Natural killer cell (primary cell): ENCODE results near the gene CDC42BPA. TPM values are rescaled to one million over a fixed set of nuclear protein-coding genes. Genes with fewer than 3 reads are reported as not detected.
A peak's percentile ranks its signal among the peaks of the same experiment; 100 is the strongest.

Source experiments
- ATAC-seq, 3 donors: fragments of 150-1000 bp in 2 of 3; fragments of 200-7000 bp in 1 of 3; cut with Tn5 transposase; 1 replicate in 1 of 3; 2 replicates in 2 of 3; pipeline ENCODE4 v1.10.0; 2021; ENCODE audit warnings: mild to moderate bottlenecking in 2 of 3, moderate library complexity in 2 of 3
- DNase-seq, 2 donors: peaks; one replicate each; pipeline versions ENCODE4 v3.0.0 to v3.0.0-alpha.2; 2013 to 2021; ENCODE audit warnings: mixed read lengths in 1 of 2
- H3K27ac ChIP-seq: one replicate; pipeline ENCODE4 v1.5.1; 2013; ENCODE audit warnings: mild to moderate bottlenecking, low read length
- H3K27me3 ChIP-seq: one replicate; pipeline ENCODE4 v1.6.1; 2013; ENCODE audit warnings: low read length; ENCODE audit not compliant: control insufficient read depth, insufficient read depth
- H3K36me3 ChIP-seq: one replicate; pipeline ENCODE4 v1.6.1; 2013; ENCODE audit warnings: low read length; ENCODE audit not compliant: control insufficient read depth, insufficient read depth
- H3K4me1 ChIP-seq: one replicate; pipeline ENCODE4 v1.6.1; 2013; ENCODE audit warnings: low read length; ENCODE audit not compliant: control insufficient read depth, insufficient read depth
- H3K4me3 ChIP-seq: one replicate; pipeline ENCODE4 v1.5.1; 2013; ENCODE audit warnings: low read length
- H3K9me3 ChIP-seq: one replicate; pipeline ENCODE4 v1.6.1; 2013; ENCODE audit warnings: low read length; ENCODE audit not compliant: control insufficient read depth, insufficient read depth
- H3K27ac Mint-ChIP-seq, 2 donors: one replicate each; pipeline ENCODE4 v1.8.0; 2022; ENCODE audit warnings: mild to moderate bottlenecking in 2 of 2, mixed read lengths in 2 of 2, moderate library complexity in 1 of 2
- H3K27me3 Mint-ChIP-seq, 2 donors: one replicate each; pipeline ENCODE4 v1.8.0; 2022; ENCODE audit warnings: low read depth in 2 of 2, mixed read lengths in 2 of 2
- H3K36me3 Mint-ChIP-seq: one replicate; pipeline ENCODE4 v1.8.0; 2022; ENCODE audit warnings: mixed read lengths
- H3K4me1 Mint-ChIP-seq, 2 donors: one replicate each; pipeline ENCODE4 v1.8.0; 2022; ENCODE audit warnings: mixed read lengths in 2 of 2
- H3K4me3 Mint-ChIP-seq: one replicate; pipeline ENCODE4 v1.8.0; 2022; ENCODE audit warnings: mild to moderate bottlenecking, moderate library complexity, mixed read lengths
- H3K9me3 Mint-ChIP-seq, 2 donors: one replicate each; pipeline ENCODE4 v1.8.0; 2022; ENCODE audit warnings: mixed read lengths in 2 of 2
- WGBS: methylation state at CpG from one replicate; pipeline ENCODE4 v1.1.7; 2013; ENCODE audit warnings: missing lambda C conversion rate; ENCODE audit not compliant: insufficient coverage; 5-methylcytosine and 5-hydroxymethylcytosine counted together
- intact Hi-C: fragments of 100-400 bp; cut with micrococcal nuclease; formaldehyde crosslinking; loops from one replicate; pipeline ENCODE4 v1.14.2; 2022
- total RNA-seq, 4 donors: library from RNA; stranded (reverse); fragments of 120-200 nt in 1 of 4; gene quantifications; one replicate each; pipeline versions ENCODE4 v1.2.3 to v1.2.4, GENCODE V29; 2013 to 2022
- TF ChIP-seq, protein P1 (sequence below): fragments of 200-600 bp; IDR thresholded peaks from one replicate; pipeline ENCODE4 v1.8.0; 2022; ENCODE audit warnings: antibody characterized with exemption

Gene CDC42BPA
- total RNA-seq, 3 donors from 2014 or later (not counting 1 experiment from before 2014, with no cell fraction given) = 0.14 to 2.4 (median 0.77) TPM

DNA sequence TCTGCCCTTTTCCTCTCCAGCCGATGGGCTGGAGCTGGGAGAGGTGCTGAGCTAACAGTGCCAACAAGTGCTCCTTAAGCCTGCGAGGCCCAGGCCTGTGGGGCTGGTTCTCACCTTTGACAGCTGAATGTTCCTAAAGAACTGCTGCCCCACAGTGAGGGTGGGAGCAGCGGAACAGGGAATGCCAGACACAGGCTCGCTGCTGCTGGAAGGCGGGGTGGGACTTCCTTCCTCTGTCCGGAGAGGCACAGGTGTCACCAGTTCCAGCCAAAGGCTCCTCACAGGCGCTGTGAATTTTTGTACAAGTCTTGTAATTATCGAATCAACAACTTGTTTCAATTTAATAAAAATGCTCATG, 331.1 kb downstream of the CDC42BPA start:
- no peaks in the 10 kb centered on the region for H3K27me3 Mint-ChIP-seq
- H3K27ac Mint-ChIP-seq = peak overlapping the region in 1 of 2 donors; percentile 27
- H3K4me3 ChIP-seq = no peak overlapping the region
- no peaks in the 10 kb centered on the region for H3K9me3 ChIP-seq
- H3K4me1 Mint-ChIP-seq = peaks cover 14 to 16% of the 10 kb centered on the region in 2 donors
- no peak overlapping the region for H3K4me3 Mint-ChIP-seq
- no peak for ATAC-seq
- WGBS = 89% methylated on average over 8 of the region's 8 CpGs
- intact Hi-C loops = no loop called here
- TF ChIP-seq, protein P1, sequence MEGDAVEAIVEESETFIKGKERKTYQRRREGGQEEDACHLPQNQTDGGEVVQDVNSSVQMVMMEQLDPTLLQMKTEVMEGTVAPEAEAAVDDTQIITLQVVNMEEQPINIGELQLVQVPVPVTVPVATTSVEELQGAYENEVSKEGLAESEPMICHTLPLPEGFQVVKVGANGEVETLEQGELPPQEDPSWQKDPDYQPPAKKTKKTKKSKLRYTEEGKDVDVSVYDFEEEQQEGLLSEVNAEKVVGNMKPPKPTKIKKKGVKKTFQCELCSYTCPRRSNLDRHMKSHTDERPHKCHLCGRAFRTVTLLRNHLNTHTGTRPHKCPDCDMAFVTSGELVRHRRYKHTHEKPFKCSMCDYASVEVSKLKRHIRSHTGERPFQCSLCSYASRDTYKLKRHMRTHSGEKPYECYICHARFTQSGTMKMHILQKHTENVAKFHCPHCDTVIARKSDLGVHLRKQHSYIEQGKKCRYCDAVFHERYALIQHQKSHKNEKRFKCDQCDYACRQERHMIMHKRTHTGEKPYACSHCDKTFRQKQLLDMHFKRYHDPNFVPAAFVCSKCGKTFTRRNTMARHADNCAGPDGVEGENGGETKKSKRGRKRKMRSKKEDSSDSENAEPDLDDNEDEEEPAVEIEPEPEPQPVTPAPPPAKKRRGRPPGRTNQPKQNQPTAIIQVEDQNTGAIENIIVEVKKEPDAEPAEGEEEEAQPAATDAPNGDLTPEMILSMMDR = no peak
- peaks cover 32% of the 10 kb centered on the region for H3K36me3 ChIP-seq
- H3K9me3 Mint-ChIP-seq = no peaks in the 10 kb centered on the region
- DNase-seq = no peak
- no peaks in the 10 kb centered on the region for H3K27me3 ChIP-seq
- H3K36me3 Mint-ChIP-seq = no peaks in the 10 kb centered on the region
- H3K27ac ChIP-seq = no peak overlapping the region
- peaks cover 15% of the 10 kb centered on the region for H3K4me1 ChIP-seq

DNA sequence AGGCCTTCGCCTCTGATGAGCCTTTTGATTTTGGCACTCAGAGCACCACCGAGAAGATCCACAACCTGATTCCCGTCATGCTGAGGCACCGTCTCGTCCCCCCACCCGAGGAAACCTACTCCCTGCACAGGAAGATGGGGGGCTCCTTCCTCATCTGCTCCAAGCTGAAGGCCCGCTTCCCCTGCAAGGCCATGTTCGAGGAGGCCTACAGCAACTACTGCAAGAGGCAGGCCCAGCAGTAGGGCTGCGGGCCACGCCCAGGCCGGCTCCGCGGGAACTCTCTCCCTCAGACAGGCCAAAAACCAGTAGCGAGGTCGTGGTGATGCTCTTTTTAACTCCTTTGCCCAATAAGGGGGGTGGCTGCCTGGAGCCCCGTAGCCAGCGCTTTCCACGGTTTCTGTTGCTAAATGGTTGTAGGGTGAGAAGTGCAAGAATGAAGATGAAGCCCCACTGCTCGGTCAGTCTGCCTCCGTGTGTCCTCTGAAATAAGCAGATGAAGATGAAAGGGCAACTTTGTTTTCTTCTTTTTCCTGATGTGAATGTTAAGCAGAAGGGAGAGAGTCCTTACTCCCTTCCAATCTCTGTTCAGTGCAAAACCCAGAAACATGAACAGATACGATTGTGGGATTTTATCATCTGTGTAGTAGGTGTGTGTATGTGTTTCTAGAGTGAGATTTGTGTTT, 331.7 kb downstream of the CDC42BPA start:
- TF ChIP-seq, protein P1 = no peak
- Histone ChIP-seq H3K4me1 (peaks cover 15% of the 10 kb centered on the region), H3K9me3 (no peaks in the 10 kb centered on the region), H3K36me3 (peaks cover 32% of the 10 kb centered on the region), H3K27me3 (no peaks in the 10 kb centered on the region), H3K4me3 (no peak overlapping the region), H3K27ac (no peak overlapping the region)
- ATAC-seq (no peak), DNase-seq (no peak)
- H3K36me3 Mint-ChIP-seq = no peaks in the 10 kb centered on the region
- H3K27me3 Mint-ChIP-seq = no peaks in the 10 kb centered on the region
- intact Hi-C loops = no loop called here
- H3K4me3 Mint-ChIP-seq = no peak overlapping the region
- 92% methylated on average over 21 of the region's 21 CpGs for WGBS
- peaks cover 14 to 16% of the 10 kb centered on the region in 2 donors for H3K4me1 Mint-ChIP-seq
- H3K27ac Mint-ChIP-seq = no peak overlapping the region
- H3K9me3 Mint-ChIP-seq = no peaks in the 10 kb centered on the region

DNA sequence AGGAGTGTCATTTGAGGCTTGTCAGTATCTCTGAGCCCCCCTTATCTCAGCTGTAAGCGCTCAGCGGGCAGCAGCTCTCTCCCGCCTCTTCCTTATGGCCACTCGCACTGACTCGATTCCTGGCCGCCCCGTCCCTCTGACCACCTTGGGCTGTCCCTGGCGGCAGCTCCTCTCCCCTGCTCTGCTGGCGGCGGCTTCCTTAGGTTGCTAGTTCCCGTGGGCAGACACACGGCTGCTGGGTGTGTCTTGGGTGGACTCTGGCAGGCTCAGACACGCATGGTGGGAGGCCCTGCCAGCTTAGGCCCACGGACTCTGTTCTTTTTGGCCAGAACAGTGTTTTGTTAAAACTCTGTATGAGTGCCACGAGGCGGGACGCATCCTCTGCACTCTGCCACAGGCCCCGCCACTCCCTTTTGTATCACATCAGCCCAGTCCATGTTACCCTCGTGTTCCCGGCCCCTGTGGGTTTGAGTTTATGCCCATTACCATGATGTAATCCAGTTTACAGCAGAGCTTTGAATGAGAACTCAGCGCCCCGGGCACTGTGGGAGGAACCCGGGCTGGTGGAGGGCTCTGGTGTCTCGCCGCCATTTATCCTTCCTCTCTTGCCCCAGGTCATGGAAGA, 332.3 kb downstream of the CDC42BPA start:
- WGBS = 94% methylated on average over 25 of the region's 25 CpGs
- Histone ChIP-seq H3K27me3 (no peaks in the 10 kb centered on the region), H3K4me1 (peaks cover 15% of the 10 kb centered on the region), H3K36me3 (peaks cover 32% of the 10 kb centered on the region), H3K9me3 (no peaks in the 10 kb centered on the region), H3K27ac (no peak overlapping the region), H3K4me3 (no peak overlapping the region)
- peaks cover 14 to 16% of the 10 kb centered on the region in 2 donors for H3K4me1 Mint-ChIP-seq
- H3K9me3 Mint-ChIP-seq = no peaks in the 10 kb centered on the region
- intact Hi-C loops = no loop called here
- H3K27ac Mint-ChIP-seq = peak overlapping the region in 1 of 2 donors; percentile 75
- no peaks in the 10 kb centered on the region for H3K27me3 Mint-ChIP-seq
- no peak overlapping the region for H3K4me3 Mint-ChIP-seq
- H3K36me3 Mint-ChIP-seq = no peaks in the 10 kb centered on the region
- TF ChIP-seq, protein P1 = no peak
- no peak for DNase-seq
- no peak for ATAC-seq
